B cell (primary cell): ENCODE measurements around the gene PSG11. TPM values are rescaled to one million over a fixed set of nuclear protein-coding genes. Genes with fewer than 3 reads are reported as not detected.
"Not testable (repeated sequence)": the region's sequence is repeated elsewhere in the genome, so short reads cannot be mapped to it uniquely, and the experiment has no call there.

ENCODE experiments used
- ATAC-seq: fragments of 200-7000 bp; cut with Tn5 transposase; one replicate; pipeline ENCODE4 v1.10.0; 2021; ENCODE audit warnings: low read depth, mild to moderate bottlenecking, moderate number of reproducible peaks, moderate library complexity
- CTCF ChIA-PET: fragments of 350-600 bp; sonication (Branson Sonifier 250); formaldehyde crosslinking; loops from one replicate; lab custom pipeline; 2021; ENCODE audit warnings: antibody characterized with exemption, inconsistent platforms; lab: Charles Lee
- POLR2A ChIA-PET: fragments of 350-600 bp; sonication (Branson Sonifier 250); formaldehyde crosslinking; loops from one replicate; lab custom pipeline; 2021; ENCODE audit warnings: antibody characterized with exemption; lab: Charles Lee
- DNase-seq: peaks from one replicate; pipeline ENCODE4 v3.0.0; 2013
- H2AFZ ChIP-seq: 2 replicates; pipeline ENCODE4 v1.6.1; 2012; ENCODE audit warnings: mild to moderate bottlenecking, low read depth, low read length; ENCODE audit not compliant: insufficient read depth, poor library complexity, severe bottlenecking
- H3K27ac ChIP-seq, 2 donors: 1 replicate in 1 of 2; 2 replicates in 1 of 2; pipeline ENCODE4 v1.5.1; 2012 to 2013; ENCODE audit warnings: low read length in 2 of 2, mild to moderate bottlenecking in 2 of 2, moderate library complexity in 1 of 2
- H3K27me3 ChIP-seq, 4 experiments: fragments of 200-600 bp in 1 of 4; sonication (generic) in 1 of 4; replicated peaks in 1 of 4; 1 replicate in 2 of 4; 2 replicates in 2 of 4; pipeline versions ENCODE4 v1.6.1 to v1.7.0; 2013 to 2016; ENCODE audit warnings: low read length in 3 of 4, mild to moderate bottlenecking in 2 of 4, mixed read lengths in 1 of 4, moderate library complexity in 1 of 4; ENCODE audit not compliant: insufficient read depth in 4 of 4, control insufficient read depth in 3 of 4; ENCODE audit errors: control extremely low read depth in 1 of 4
- H3K36me3 ChIP-seq, 2 experiments: replicated peaks in 1 of 2; 1 replicate in 1 of 2; 2 replicates in 1 of 2; pipeline versions ENCODE4 v1.6.1 to v1.7.1; 2013; ENCODE audit warnings: low read length in 1 of 2; ENCODE audit not compliant: insufficient read depth in 2 of 2, control insufficient read depth in 1 of 2; ENCODE audit errors: control extremely low read depth in 1 of 2, extremely low read depth in 1 of 2
- H3K4me1 ChIP-seq, 2 donors: fragments of 200-600 bp in 1 of 2; sonication (generic) in 1 of 2; 1 replicate in 1 of 2; 2 replicates in 1 of 2; pipeline versions ENCODE4 v1.5.1 to v1.6.1; 2013 to 2017; ENCODE audit warnings: low read length in 2 of 2; ENCODE audit not compliant: control insufficient read depth in 2 of 2, insufficient read depth in 2 of 2
- H3K4me2 ChIP-seq: replicated peaks from 2 replicates; pipeline ENCODE3; 2012; ENCODE audit warnings: mild to moderate bottlenecking, low read depth, low read length; ENCODE audit not compliant: poor library complexity, severe bottlenecking
- H3K4me3 ChIP-seq, 5 experiments: fragments of 200-600 bp in 1 of 5; sonication (generic) in 1 of 5; 1 replicate in 3 of 5; 2 replicates in 2 of 5; pipeline versions ENCODE4 v1.5.1 to v1.7.0; 2011 to 2016; ENCODE audit warnings: low read length in 4 of 5, mild to moderate bottlenecking in 4 of 5, low read depth in 2 of 5, control low read depth in 1 of 5, moderate library complexity in 1 of 5; ENCODE audit not compliant: insufficient read depth in 1 of 5; ENCODE audit errors: control extremely low read depth in 1 of 5, extremely low read depth in 1 of 5
- H3K79me2 ChIP-seq: fragments of 200-600 bp; sonication (generic); one replicate; pipeline ENCODE4 v1.6.0; 2016; ENCODE audit warnings: low read length; ENCODE audit not compliant: control insufficient read depth, insufficient read depth
- H3K9ac ChIP-seq: fragments of 200-600 bp; sonication (generic); 2 replicates; pipeline ENCODE4 v1.6.1; 2017; ENCODE audit warnings: mild to moderate bottlenecking, low read length, moderate library complexity
- H3K9me3 ChIP-seq, 3 donors: one replicate each; pipeline versions ENCODE4 v1.6.1 to v1.7.1; 2013; ENCODE audit warnings: low read length in 2 of 3; ENCODE audit not compliant: control insufficient read depth in 2 of 3, insufficient read depth in 1 of 3; ENCODE audit errors: control extremely low read depth in 1 of 3
- H4K20me1 ChIP-seq: 2 replicates; pipeline ENCODE4 v1.6.0; 2012; ENCODE audit warnings: mild to moderate bottlenecking, low read length; ENCODE audit not compliant: insufficient read depth, control insufficient read depth, poor library complexity, severe bottlenecking
- H3K27ac Mint-ChIP-seq: one replicate; pipeline ENCODE4 v1.8.0; 2021; ENCODE audit warnings: mixed read lengths
- H3K27me3 Mint-ChIP-seq: one replicate; pipeline ENCODE4 v1.8.0; 2021; ENCODE audit warnings: mixed read lengths
- H3K4me1 Mint-ChIP-seq: one replicate; pipeline ENCODE4 v1.8.0; 2021; ENCODE audit warnings: mixed read lengths
- H3K4me3 Mint-ChIP-seq: one replicate; pipeline ENCODE4 v1.8.0; 2021; ENCODE audit warnings: mixed read lengths
- H3K9me3 Mint-ChIP-seq: one replicate; pipeline ENCODE4 v1.8.0; 2022; ENCODE audit warnings: mixed read lengths; ENCODE audit not compliant: insufficient read depth
- WGBS: methylation state at CpG from one replicate; pipeline ENCODE4 v1.1.5; 2013; ENCODE audit warnings: missing lambda C conversion rate; ENCODE audit not compliant: insufficient coverage; 5-methylcytosine and 5-hydroxymethylcytosine counted together
- intact Hi-C: fragments of 100-400 bp; cut with micrococcal nuclease; formaldehyde crosslinking; loops from one replicate; pipeline ENCODE4 v1.10.0; 2022
- polyA minus RNA-seq: library from RNA; depleted of rRNA, polyadenylated mRNA; stranded (reverse); fragments of >200 nt; gene quantifications from 2 replicates; pipeline ENCODE4 v1.2.3, GENCODE V29; 2012
- polyA plus RNA-seq: library from polyadenylated mRNA; depleted of rRNA; stranded (reverse); fragments of >200 nt; gene quantifications from 2 replicates; pipeline ENCODE4 v1.2.3, GENCODE V29; 2012
- total RNA-seq, 2 donors: library from RNA; stranded (reverse); fragments of 120-200 nt in 1 of 2; gene quantifications; 1 replicate in 1 of 2; 2 replicates in 1 of 2; pipeline versions ENCODE4 v1.2.3 to v1.2.4, GENCODE V29; 2013 to 2022

PSG11 gene
- not detected in 2 replicates for total RNA-seq
- total RNA-seq (2013), result not detected
- not detected in 2 replicates for polyA plus RNA-seq
- polyA minus RNA-seq, result not detected in 2 replicates

GRCh38 chr19:43026369-43026768, at the start of gene PSG11:
Gene PSG11 (minus strand): TSS chr19:43026469. CDS start chr19:43026372, 97 bp downstream.
- H3K9ac ChIP-seq, H3K27ac ChIP-seq, H3K9me3 ChIP-seq, DNase-seq, H3K4me3 Mint-ChIP-seq, H2AFZ ChIP-seq, H3K27ac Mint-ChIP-seq, CTCF ChIA-PET, H3K36me3 ChIP-seq, H3K4me1 ChIP-seq, H4K20me1 ChIP-seq, H3K9me3 Mint-ChIP-seq, H3K79me2 ChIP-seq, H3K4me3 ChIP-seq, H3K4me1 Mint-ChIP-seq, POLR2A ChIA-PET, intact Hi-C loops, ATAC-seq, H3K27me3 ChIP-seq, H3K4me2 ChIP-seq: not testable (repeated sequence)
- WGBS, result 83% methylated on average over 6 of the region's 6 CpGs
- peaks cover 11% of the 10 kb centered on the region for H3K27me3 Mint-ChIP-seq

GRCh38 chr19:43062418-43062817, 36.1 kb upstream of the PSG11 start:
- H3K4me3 ChIP-seq, H3K79me2 ChIP-seq, CTCF ChIA-PET, H3K4me3 Mint-ChIP-seq, ATAC-seq, H3K4me1 Mint-ChIP-seq, H3K27ac ChIP-seq, POLR2A ChIA-PET, H3K9ac ChIP-seq, H3K27me3 Mint-ChIP-seq, H3K4me1 ChIP-seq, H2AFZ ChIP-seq, H4K20me1 ChIP-seq, intact Hi-C loops, H3K9me3 ChIP-seq, H3K27me3 ChIP-seq, H3K4me2 ChIP-seq, H3K36me3 ChIP-seq, DNase-seq, H3K9me3 Mint-ChIP-seq, H3K27ac Mint-ChIP-seq: not testable (repeated sequence)
- WGBS, result no CpG with 5 or more reads among the region's 3 CpGs

- DNase-seq, intact Hi-C loops: not testable (repeated sequence)
These were observed 35.1 kb upstream of the PSG11 start for GRCh38 chr19:43061326-43061725.

GRCh38 chr19:43060254-43060653, 34.0 kb upstream of the PSG11 start:
- H4K20me1 ChIP-seq, H3K9me3 ChIP-seq, intact Hi-C loops, H3K27ac Mint-ChIP-seq, ATAC-seq, H3K4me1 ChIP-seq, H3K27ac ChIP-seq, H2AFZ ChIP-seq, CTCF ChIA-PET, H3K4me2 ChIP-seq, H3K36me3 ChIP-seq, H3K4me3 ChIP-seq, H3K79me2 ChIP-seq, H3K4me1 Mint-ChIP-seq, DNase-seq, POLR2A ChIA-PET, H3K27me3 Mint-ChIP-seq, H3K9me3 Mint-ChIP-seq, H3K4me3 Mint-ChIP-seq, H3K9ac ChIP-seq, H3K27me3 ChIP-seq: not testable (repeated sequence)
- WGBS, result 75% methylated on average over 3 of the region's 3 CpGs

More at GRCh38 chr19:43061326-43061725, 35.1 kb upstream of the PSG11 start:
- H3K9me3 ChIP-seq, H2AFZ ChIP-seq, H3K27me3 ChIP-seq, H3K9me3 Mint-ChIP-seq, H3K9ac ChIP-seq, H3K27ac Mint-ChIP-seq, H3K4me2 ChIP-seq, H3K4me1 ChIP-seq, POLR2A ChIA-PET, H3K79me2 ChIP-seq, H3K4me1 Mint-ChIP-seq, H4K20me1 ChIP-seq, ATAC-seq, CTCF ChIA-PET, H3K27ac ChIP-seq, H3K4me3 ChIP-seq, H3K4me3 Mint-ChIP-seq, H3K27me3 Mint-ChIP-seq, H3K36me3 ChIP-seq: not testable (repeated sequence)
- WGBS, result 89% methylated on average over 1 of the region's 3 CpGs
